LNCAP (cell line): Measurements from ENCODE around the gene ZNF275.

Source experiments
- CTCF ChIP-seq: fragments of 450-650 bp; IDR thresholded peaks from 2 replicates; pipeline ENCODE4 v1.5.1; 2017; ENCODE audit warnings: mild to moderate bottlenecking

Gene ZNF275

GRCh38 chrX:153388722-153389459 is 54.9 kb downstream of the ZNF275 start:
- no peak for TF ChIP-seq CTCF

- TF ChIP-seq CTCF = no peak
Measured at GRCh38 chrX:153392642-153393321, 58.8 kb downstream of the ZNF275 start.

GRCh38 chrX:153394612-153395011 is 60.7 kb downstream of the ZNF275 start:
- no peak for TF ChIP-seq CTCF

- TF ChIP-seq CTCF = no peak
Measured at GRCh38 chrX:153395613-153396319, 61.8 kb downstream of the ZNF275 start.

- no peak for TF ChIP-seq CTCF
Measured at GRCh38 chrX:153396320-153397195, 62.6 kb downstream of the ZNF275 start.

- no peak for TF ChIP-seq CTCF
Measured at GRCh38 chrX:153397256-153397960, 63.5 kb downstream of the ZNF275 start.
